GM12878 (cell line): ENCODE measurements around the gene SRPK2. TPM values are rescaled to one million over a fixed set of nuclear protein-coding genes. Genes with fewer than 3 reads are reported as not detected.
A peak's percentile ranks its signal among the peaks of the same experiment; 100 is the strongest.

Experiments
- ATF7 ChIP-seq: fragments of 450-650 bp; IDR thresholded peaks from 2 replicates; pipeline ENCODE4 v1.6.1; 2016; ENCODE audit warnings: low read depth, mild to moderate bottlenecking
- CHD1 ChIP-seq: IDR thresholded peaks from 2 replicates; pipeline ENCODE4 v1.6.1; 2012; ENCODE audit warnings: low read depth, low read length, improper control_type of control experiment
- E2F4 ChIP-seq: IDR thresholded peaks from 2 replicates; pipeline ENCODE4 v1.6.1; 2012; ENCODE audit warnings: low read depth, low read length, improper control_type of control experiment
- E4F1 ChIP-seq: fragments of 450-650 bp; IDR thresholded peaks from 2 replicates; pipeline ENCODE4 v1.6.1; 2018; ENCODE audit warnings: borderline replicate concordance, mild to moderate bottlenecking; ENCODE audit not compliant: partially characterized antibody
- HDGF ChIP-seq: fragments of 450-650 bp; IDR thresholded peaks from 2 replicates; pipeline ENCODE4 v1.6.1; 2016; ENCODE audit warnings: antibody characterized with exemption
- NFYA ChIP-seq: IDR thresholded peaks from 2 replicates; pipeline ENCODE4 v1.6.1; 2011; ENCODE audit warnings: low read depth, mild to moderate bottlenecking, low read length, improper control_type of control experiment, borderline replicate concordance
- NR2C2 ChIP-seq: IDR thresholded peaks from 2 replicates; pipeline ENCODE4 v1.6.1; 2011; ENCODE audit warnings: borderline replicate concordance, low read depth; ENCODE audit not compliant: control insufficient read depth, insufficient read length
- NR2F1 ChIP-seq: fragments of 450-650 bp; conservative IDR thresholded peaks from 2 replicates; pipeline ENCODE4 v1.6.1; 2017; ENCODE audit warnings: mild to moderate bottlenecking
- PRDM15 ChIP-seq: fragments of 450-650 bp; formaldehyde crosslinking; IDR thresholded peaks from 2 replicates; pipeline ENCODE4 v1.4.0; 2020; ENCODE audit warnings: mild to moderate bottlenecking, moderate library complexity
- YBX1 ChIP-seq: fragments of 450-650 bp; IDR thresholded peaks from 2 replicates; pipeline ENCODE4 v1.6.1; 2016; ENCODE audit warnings: antibody characterized with exemption
- ZBTB11 ChIP-seq: fragments of 450-650 bp; formaldehyde crosslinking; IDR thresholded peaks from 2 replicates; pipeline ENCODE4 v1.5.0; 2022; ENCODE audit warnings: mild to moderate bottlenecking, missing genetic modification characterization
- ZNF207 ChIP-seq: fragments of 450-650 bp; IDR thresholded peaks from 2 replicates; pipeline ENCODE4 v1.6.1; 2014; ENCODE audit warnings: antibody characterized with exemption, mild to moderate bottlenecking, borderline replicate concordance
- polyA plus RNA-seq, 11 experiments: library from polyadenylated mRNA; depleted of rRNA in 4 of 11; unstranded in 6 of 11; stranded (reverse) in 5 of 11; fragments of >200 nt; fragmentation: Nextera tagmentation in 4 of 11; fragmentation: Illumina TruSeq in 1 of 11; extraction: Ambion mirVana in 4 of 11; extraction: Trizol in 1 of 11; gene quantifications; 1 replicate in 1 of 11; 2 replicates in 10 of 11; pipeline versions ENCODE4 v1.2.1 to v1.2.3, GENCODE V29; 2011 to 2016; ENCODE audit warnings: inconsistent platforms in 2 of 11, missing spikeins in 2 of 11, low read depth in 1 of 11
- total RNA-seq, 4 experiments: library from RNA; depleted of rRNA in 3 of 4; stranded (reverse); fragments of >200 nt in 3 of 4; fragmentation: Illumina TruSeq in 1 of 4; extraction: Trizol in 1 of 4; gene quantifications; 2 replicates each; pipeline versions ENCODE4 v1.2.1 to v1.2.3, GENCODE V29; 2013 to 2021
- TF ChIP-seq, protein P1 (sequence below): IDR thresholded peaks from 2 replicates; pipeline ENCODE4 v1.6.1; 2012; ENCODE audit warnings: mild to moderate bottlenecking, low read depth, low read length

SRPK2 gene
- total and polyA plus RNA-seq, 10 of the 15 experiments (the other 5 are each of a cell fraction or from before 2014, with no cell fraction given), result 13.2 to 32.8 (median 24.5) TPM

- TF ChIP-seq E4F1 (no peak), E2F4 (no peak), YBX1 (no peak), NR2F1 (no peak), ZBTB11 (CRISPR knock-in tag) (no peak), NFYA (no peak), PRDM15 (CRISPR knock-in tag) (no peak), ZNF207 (peak; percentile 68; the same call in 1 of the 2 replicates), NR2C2 (no peak), CHD1 (no peak), ATF7 (peak; percentile 53; the same call in 1 of the 2 replicates), HDGF (no peak)
- TF ChIP-seq, protein P1, sequence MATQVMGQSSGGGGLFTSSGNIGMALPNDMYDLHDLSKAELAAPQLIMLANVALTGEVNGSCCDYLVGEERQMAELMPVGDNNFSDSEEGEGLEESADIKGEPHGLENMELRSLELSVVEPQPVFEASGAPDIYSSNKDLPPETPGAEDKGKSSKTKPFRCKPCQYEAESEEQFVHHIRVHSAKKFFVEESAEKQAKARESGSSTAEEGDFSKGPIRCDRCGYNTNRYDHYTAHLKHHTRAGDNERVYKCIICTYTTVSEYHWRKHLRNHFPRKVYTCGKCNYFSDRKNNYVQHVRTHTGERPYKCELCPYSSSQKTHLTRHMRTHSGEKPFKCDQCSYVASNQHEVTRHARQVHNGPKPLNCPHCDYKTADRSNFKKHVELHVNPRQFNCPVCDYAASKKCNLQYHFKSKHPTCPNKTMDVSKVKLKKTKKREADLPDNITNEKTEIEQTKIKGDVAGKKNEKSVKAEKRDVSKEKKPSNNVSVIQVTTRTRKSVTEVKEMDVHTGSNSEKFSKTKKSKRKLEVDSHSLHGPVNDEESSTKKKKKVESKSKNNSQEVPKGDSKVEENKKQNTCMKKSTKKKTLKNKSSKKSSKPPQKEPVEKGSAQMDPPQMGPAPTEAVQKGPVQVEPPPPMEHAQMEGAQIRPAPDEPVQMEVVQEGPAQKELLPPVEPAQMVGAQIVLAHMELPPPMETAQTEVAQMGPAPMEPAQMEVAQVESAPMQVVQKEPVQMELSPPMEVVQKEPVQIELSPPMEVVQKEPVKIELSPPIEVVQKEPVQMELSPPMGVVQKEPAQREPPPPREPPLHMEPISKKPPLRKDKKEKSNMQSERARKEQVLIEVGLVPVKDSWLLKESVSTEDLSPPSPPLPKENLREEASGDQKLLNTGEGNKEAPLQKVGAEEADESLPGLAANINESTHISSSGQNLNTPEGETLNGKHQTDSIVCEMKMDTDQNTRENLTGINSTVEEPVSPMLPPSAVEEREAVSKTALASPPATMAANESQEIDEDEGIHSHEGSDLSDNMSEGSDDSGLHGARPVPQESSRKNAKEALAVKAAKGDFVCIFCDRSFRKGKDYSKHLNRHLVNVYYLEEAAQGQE, result no peak
Measured at GRCh38 chr7:105278973-105279687, 109.6 kb downstream of the SRPK2 start (continued).
